CD14-positive monocyte (primary cell): Measurements from ENCODE around the gene ADAMTS8. TPM values are rescaled to one million over a fixed set of nuclear protein-coding genes. Genes with fewer than 3 reads are reported as not detected.

ENCODE experiments used
- DNase-seq, 3 donors: peaks; one replicate each; pipeline ENCODE4 v3.0.0-alpha.2; 2011 to 2022
- H2AFZ ChIP-seq: 2 replicates; pipeline ENCODE4 v1.6.0; 2012; ENCODE audit warnings: mild to moderate bottlenecking, low read depth, low read length, inconsistent platforms; ENCODE audit not compliant: insufficient read depth, poor library complexity, severe bottlenecking
- H3K27ac ChIP-seq, 2 donors: 1 replicate in 1 of 2; 2 replicates in 1 of 2; pipeline ENCODE4 v1.5.1; 2012 to 2013; ENCODE audit warnings: low read length in 2 of 2, control low read depth in 1 of 2, inconsistent platforms in 1 of 2, low read depth in 1 of 2, mild to moderate bottlenecking in 1 of 2
- H3K27me3 ChIP-seq, 2 donors: one replicate each; pipeline versions ENCODE4 v1.6.0 to v1.6.1; 2011 to 2013; ENCODE audit warnings: low read length in 2 of 2; ENCODE audit not compliant: control insufficient read depth in 2 of 2, insufficient read depth in 2 of 2
- H3K36me3 ChIP-seq, 2 donors: replicated peaks in 1 of 2; 1 replicate in 1 of 2; 2 replicates in 1 of 2; pipeline versions ENCODE4 v1.5.1 to v1.6.1; 2012 to 2013; ENCODE audit warnings: low read length in 2 of 2, control low read depth in 1 of 2, inconsistent platforms in 1 of 2, mild to moderate bottlenecking in 1 of 2; ENCODE audit not compliant: insufficient read depth in 2 of 2, control insufficient read depth in 1 of 2
- H3K4me1 ChIP-seq, 2 donors: 1 replicate in 1 of 2; 2 replicates in 1 of 2; pipeline versions ENCODE4 v1.5.1 to v1.6.1; 2012 to 2013; ENCODE audit warnings: low read length in 2 of 2, control low read depth in 1 of 2, inconsistent platforms in 1 of 2, mild to moderate bottlenecking in 1 of 2, moderate library complexity in 1 of 2; ENCODE audit not compliant: insufficient read depth in 2 of 2, control insufficient read depth in 1 of 2
- H3K4me2 ChIP-seq: replicated peaks from 2 replicates; pipeline ENCODE3; 2012; ENCODE audit warnings: low read length, moderate library complexity, mild to moderate bottlenecking; ENCODE audit not compliant: poor library complexity, severe bottlenecking; ENCODE audit errors: extremely low read depth
- H3K4me3 ChIP-seq, 3 experiments: fragments of 200-600 bp in 1 of 3; sonication (generic) in 1 of 3; replicated peaks in 1 of 3; 1 replicate in 2 of 3; 2 replicates in 1 of 3; pipeline ENCODE4 v1.5.1; 2011 to 2013; ENCODE audit warnings: low read length in 3 of 3, mild to moderate bottlenecking in 3 of 3, control low read depth in 2 of 3, low read depth in 2 of 3, inconsistent platforms in 1 of 3, moderate library complexity in 1 of 3
- H3K79me2 ChIP-seq: 2 replicates; pipeline ENCODE4 v1.6.0; 2012; ENCODE audit warnings: mild to moderate bottlenecking, control low read depth, inconsistent platforms, low read length, moderate library complexity; ENCODE audit not compliant: insufficient read depth
- H3K9ac ChIP-seq: 2 replicates; pipeline ENCODE4 v1.6.0; 2017; ENCODE audit warnings: low read length, mild to moderate bottlenecking; ENCODE audit not compliant: insufficient read depth, poor library complexity, severe bottlenecking
- H3K9me3 ChIP-seq, 2 donors: replicated peaks in 1 of 2; 1 replicate in 1 of 2; 2 replicates in 1 of 2; pipeline versions ENCODE4 v1.5.1 to v1.6.1; 2012 to 2013; ENCODE audit warnings: low read length in 2 of 2, control low read depth in 1 of 2; ENCODE audit not compliant: control insufficient read depth in 1 of 2, insufficient read depth in 1 of 2
- H4K20me1 ChIP-seq: 2 replicates; pipeline ENCODE4 v1.6.0; 2012; ENCODE audit warnings: mild to moderate bottlenecking, low read length, control low read depth, moderate library complexity; ENCODE audit not compliant: insufficient read depth
- H3K27ac Mint-ChIP-seq, 7 donors: one replicate each; pipeline ENCODE4 v1.8.0; 2020; ENCODE audit warnings: mild to moderate bottlenecking in 7 of 7, mixed read lengths in 7 of 7, moderate library complexity in 6 of 7, inconsistent platforms in 2 of 7
- H3K27me3 Mint-ChIP-seq, 3 donors: one replicate each; pipeline ENCODE4 v1.8.0; 2021 to 2022; ENCODE audit warnings: low read depth in 3 of 3, mild to moderate bottlenecking in 3 of 3, mixed read lengths in 3 of 3, moderate library complexity in 3 of 3, inconsistent platforms in 1 of 3
- H3K36me3 Mint-ChIP-seq, 2 donors: one replicate each; pipeline ENCODE4 v1.8.0; 2020; ENCODE audit warnings: mixed read lengths in 2 of 2, inconsistent platforms in 1 of 2, mild to moderate bottlenecking in 1 of 2
- H3K4me1 Mint-ChIP-seq: one replicate; pipeline ENCODE4 v1.8.0; 2020; ENCODE audit warnings: mild to moderate bottlenecking, mixed read lengths
- H3K4me3 Mint-ChIP-seq, 2 donors: one replicate each; pipeline ENCODE4 v1.8.0; 2020; ENCODE audit warnings: mild to moderate bottlenecking in 2 of 2, mixed read lengths in 2 of 2, moderate library complexity in 1 of 2
- H3K9me3 Mint-ChIP-seq, 7 donors: one replicate each; pipeline ENCODE4 v1.8.0; 2020 to 2022; ENCODE audit warnings: mixed read lengths in 7 of 7, mild to moderate bottlenecking in 6 of 7, moderate library complexity in 6 of 7, inconsistent platforms in 2 of 7
- CTCF ChIP-seq: fragments of 200-600 bp; IDR thresholded peaks from one replicate; pipeline ENCODE4 v1.8.0; 2022; ENCODE audit warnings: antibody characterized with exemption, mild to moderate bottlenecking
- WGBS: methylation state at CpG from one replicate; pipeline ENCODE4 v1.1.5; 2013; ENCODE audit warnings: missing lambda C conversion rate; ENCODE audit not compliant: insufficient coverage; 5-methylcytosine and 5-hydroxymethylcytosine counted together
- intact Hi-C, 2 donors: fragments of 100-400 bp; cut with micrococcal nuclease; formaldehyde crosslinking; loops; one replicate each; pipeline versions ENCODE4 v1.15.0 to v1.15.1; 2023
- polyA plus RNA-seq, 3 donors: library from polyadenylated mRNA; depleted of rRNA in 1 of 3; unstranded in 2 of 3; stranded (reverse) in 1 of 3; fragments of 300-500 nt in 2 of 3; fragments of >200 nt in 1 of 3; fragmentation: Illumina TruSeq in 2 of 3; gene quantifications; 1 replicate in 2 of 3; 2 replicates in 1 of 3; pipeline ENCODE4 v1.2.3, GENCODE V29; 2012 to 2021

Gene ADAMTS8
- polyA plus RNA-seq, 3 donors = not detected

- Mint-ChIP-seq H3K4me1 (peaks cover 7% of the 10 kb centered on the region), H3K4me3 (no peak overlapping the region), H3K9me3 (peaks cover 0 to 13% (median 0%) of the 10 kb centered on the region in 7 donors), H3K27me3 (peaks cover 49 to 75% (median 57%) of the 10 kb centered on the region in 3 donors), H3K36me3 (peaks cover 0 to 2% of the 10 kb centered on the region in 2 donors), H3K27ac (no peak overlapping the region)
- H3K4me1 ChIP-seq = no peaks in the 10 kb centered on the region
- no peak for DNase-seq
- TF ChIP-seq CTCF = no peak
- 87% methylated on average over 5 of the region's 6 CpGs for WGBS
- H3K4me2 ChIP-seq = no peak overlapping the region
- no peak overlapping the region for H3K27ac ChIP-seq
- intact Hi-C loops = no loop called here
- H3K36me3 ChIP-seq = no peaks in the 10 kb centered on the region
- H3K9me3 ChIP-seq = peaks cover 0 to 9% of the 10 kb centered on the region in 2 donors
- no peaks in the 10 kb centered on the region for H3K79me2 ChIP-seq
- H2AFZ ChIP-seq = no peak overlapping the region
- no peak overlapping the region for H3K9ac ChIP-seq
- H3K27me3 ChIP-seq = peaks cover 34 to 56% of the 10 kb centered on the region in 2 donors
- H3K4me3 ChIP-seq = no peak overlapping the region
- no peaks in the 10 kb centered on the region for H4K20me1 ChIP-seq
Observed at GRCh38 chr11:130451231-130452019, 23.0 kb upstream of the ADAMTS8 start.

- WGBS = 29% methylated on average over 30 of the region's 34 CpGs
- H3K9ac ChIP-seq = no peak overlapping the region
- H3K4me2 ChIP-seq = no peak overlapping the region
- Mint-ChIP-seq H3K4me1 (peaks cover 7% of the 10 kb centered on the region), H3K9me3 (peaks cover 0 to 15% (median 0%) of the 10 kb centered on the region in 7 donors), H3K36me3 (peaks cover 0 to 2% of the 10 kb centered on the region in 2 donors), H3K27me3 (peaks cover 52 to 79% (median 55%) of the 10 kb centered on the region in 3 donors), H3K4me3 (peak overlapping the region; percentile 24 to 75), H3K27ac (no peak overlapping the region)
- no peaks in the 10 kb centered on the region for H4K20me1 ChIP-seq
- H3K27me3 ChIP-seq = peaks cover 35 to 59% of the 10 kb centered on the region in 2 donors
- H2AFZ ChIP-seq = no peak overlapping the region
- no peak overlapping the region for H3K4me3 ChIP-seq
- no peaks in the 10 kb centered on the region for H3K4me1 ChIP-seq
- no peak for TF ChIP-seq CTCF
- no peaks in the 10 kb centered on the region for H3K79me2 ChIP-seq
- no peak for DNase-seq
- H3K9me3 ChIP-seq = peaks cover 0 to 9% of the 10 kb centered on the region in 2 donors
- H3K36me3 ChIP-seq = no peaks in the 10 kb centered on the region
- intact Hi-C loops = no loop called here
- H3K27ac ChIP-seq = no peak overlapping the region
Observed at GRCh38 chr11:130449996-130450769, 21.8 kb upstream of the ADAMTS8 start.
